ENCODE measurements around the gene RPA1. TPM values are rescaled to one million over a fixed set of nuclear protein-coding genes. Genes with fewer than 3 reads are reported as not detected.
A peak's percentile ranks its signal among the peaks of the same experiment; 100 is the strongest.

RPA1 gene
- polyA plus RNA-seq (ENCODE audit: low read depth in 6 of 6): 10 to 100 TPM; 45.1 to 56.0 (median 50.5) TPM

- no peaks in the 10 kb centered on the region for H3K27me3 Mint-ChIP-seq
- peaks cover 4 to 5% of the 10 kb centered on the region in 2 donors for H3K36me3 Mint-ChIP-seq
- ATAC-seq (ENCODE audit: low read depth in 2 of 2) (peak; percentile 94 to 96), DNase-seq (peak; percentile 90)
- no peaks in the 10 kb centered on the region for H3K9me3 Mint-ChIP-seq
- H3K27ac Mint-ChIP-seq: peak within 1 kb of the TSS; percentile 88 to 98 (median 92)
- peak within 1 kb of the TSS; percentile 84 to 97 (median 94) for H3K4me3 Mint-ChIP-seq
- peaks cover 29 to 44% (median 37%) of the 10 kb centered on the region in 3 donors for H3K4me1 Mint-ChIP-seq
These were observed at the start of gene RPA1, which contains the start of gene SMYD4 for GRCh38 chr17:1829592-1830257. TSS of gene RPA1 (plus strand) at chr17:1830005. CDS start at chr17:1830094, 89 bp downstream. TSS of gene SMYD4 (minus strand) at chr17:1829902. CDS start at chr17:1827994, 1,908 bp downstream.

GRCh38 chr17:1782171-1782567 lies 47.6 kb upstream of the RPA1 start:
- Mint-ChIP-seq H3K36me3 (peaks cover 0 to 15% of the 10 kb centered on the region in 2 donors), H3K4me3 (peak overlapping the region in 7 of 8 donors; percentile 24 to 87 (median 81)), H3K27me3 (no peaks in the 10 kb centered on the region), H3K4me1 (peaks cover 19 to 36% (median 28%) of the 10 kb centered on the region in 3 donors), H3K27ac (peak overlapping the region; percentile 85 to 99 (median 96)), H3K9me3 (no peaks in the 10 kb centered on the region)
- DNase-seq (no peak), ATAC-seq (ENCODE audit: low read depth in 2 of 2) (no peak)

- peak overlapping the region; percentile 61 to 87 (median 82) for H3K4me3 Mint-ChIP-seq
- H3K27me3 Mint-ChIP-seq: no peaks in the 10 kb centered on the region
- H3K4me1 Mint-ChIP-seq: peaks cover 19 to 36% (median 28%) of the 10 kb centered on the region in 3 donors
- DNase-seq: no peak
- no peaks in the 10 kb centered on the region for H3K9me3 Mint-ChIP-seq
- peak overlapping the region; percentile 96 to 99 (median 97) for H3K27ac Mint-ChIP-seq
- peak; percentile 24 to 26 for ATAC-seq (ENCODE audit: low read depth in 2 of 2)
- peaks cover 0 to 19% of the 10 kb centered on the region in 2 donors for H3K36me3 Mint-ChIP-seq
These were observed 46.5 kb upstream of the RPA1 start for GRCh38 chr17:1783271-1783670.

GRCh38 chr17:1783834-1784611 lies 45.8 kb upstream of the RPA1 start:
- peaks cover 0 to 19% of the 10 kb centered on the region in 2 donors for H3K36me3 Mint-ChIP-seq
- DNase-seq (peak; percentile 66), ATAC-seq (ENCODE audit: low read depth in 2 of 2) (peak; percentile 89 to 90)
- H3K9me3 Mint-ChIP-seq: no peaks in the 10 kb centered on the region
- H3K27ac Mint-ChIP-seq: peak overlapping the region; percentile 96 to 99 (median 97)
- H3K4me3 Mint-ChIP-seq: peak overlapping the region; percentile 61 to 87 (median 82)
- peaks cover 19 to 36% (median 28%) of the 10 kb centered on the region in 3 donors for H3K4me1 Mint-ChIP-seq
- H3K27me3 Mint-ChIP-seq: no peaks in the 10 kb centered on the region

GRCh38 chr17:1785930-1786329 lies 43.9 kb upstream of the RPA1 start:
- Mint-ChIP-seq H3K27me3 (no peaks in the 10 kb centered on the region), H3K9me3 (no peaks in the 10 kb centered on the region), H3K27ac (peak overlapping the region in 3 of 6 donors; percentile 11 to 44 (median 36)), H3K4me1 (peaks cover 19 to 33% (median 28%) of the 10 kb centered on the region in 3 donors), H3K4me3 (no peak overlapping the region), H3K36me3 (peaks cover 0 to 19% of the 10 kb centered on the region in 2 donors)
- ATAC-seq (ENCODE audit: low read depth in 2 of 2): no peak
- DNase-seq: no peak

GRCh38 chr17:1786708-1787107 lies 43.1 kb upstream of the RPA1 start:
- ATAC-seq (ENCODE audit: low read depth in 2 of 2): no peak
- H3K27ac Mint-ChIP-seq: peak overlapping the region in 2 of 6 donors; percentile 46 to 79

GRCh38 chr17:1787301-1787902 lies 42.4 kb upstream of the RPA1 start:
- Mint-ChIP-seq H3K4me3 (no peak overlapping the region), H3K9me3 (no peaks in the 10 kb centered on the region), H3K27me3 (no peaks in the 10 kb centered on the region), H3K27ac (no peak overlapping the region), H3K4me1 (peaks cover 16 to 21% (median 20%) of the 10 kb centered on the region in 3 donors), H3K36me3 (peaks cover 0 to 19% of the 10 kb centered on the region in 2 donors)
- ATAC-seq (ENCODE audit: low read depth in 2 of 2) (no peak), DNase-seq (no peak)

More at GRCh38 chr17:1786708-1787107, 43.1 kb upstream of the RPA1 start:
- Mint-ChIP-seq H3K4me1 (peaks cover 19 to 28% (median 27%) of the 10 kb centered on the region in 3 donors), H3K9me3 (no peaks in the 10 kb centered on the region), H3K36me3 (peaks cover 0 to 19% of the 10 kb centered on the region in 2 donors), H3K4me3 (no peak overlapping the region), H3K27me3 (no peaks in the 10 kb centered on the region)
- no peak for DNase-seq

- Mint-ChIP-seq H3K4me1 (no peaks in the 10 kb centered on the region), H3K9me3 (no peaks in the 10 kb centered on the region), H3K4me3 (no peak overlapping the region), H3K36me3 (peaks cover 0 to 25% of the 10 kb centered on the region in 2 donors), H3K27me3 (no peaks in the 10 kb centered on the region), H3K27ac (peak overlapping the region in 1 of 6 donors; percentile 38)
- DNase-seq (no peak), ATAC-seq (ENCODE audit: low read depth in 2 of 2) (no peak)
These were observed 39.9 kb upstream of the RPA1 start for GRCh38 chr17:1789936-1790335.

GRCh38 chr17:1792495-1793446 lies 37.0 kb upstream of the RPA1 start:
- DNase-seq (no peak), ATAC-seq (ENCODE audit: low read depth in 2 of 2) (no peak)
- Mint-ChIP-seq H3K4me1 (peaks cover 0 to 4% (median 0%) of the 10 kb centered on the region in 3 donors), H3K4me3 (no peak overlapping the region), H3K27me3 (no peaks in the 10 kb centered on the region), H3K27ac (peak overlapping the region in 1 of 6 donors; percentile 29), H3K9me3 (no peaks in the 10 kb centered on the region), H3K36me3 (peaks cover 0 to 14% of the 10 kb centered on the region in 2 donors)

- DNase-seq (no peak), ATAC-seq (ENCODE audit: low read depth in 2 of 2) (no peak)
- Mint-ChIP-seq H3K4me1 (peaks cover 0 to 4% (median 0%) of the 10 kb centered on the region in 3 donors), H3K36me3 (peaks cover 0 to 14% of the 10 kb centered on the region in 2 donors), H3K27me3 (no peaks in the 10 kb centered on the region), H3K4me3 (no peak overlapping the region), H3K27ac (no peak overlapping the region), H3K9me3 (no peaks in the 10 kb centered on the region)
These were observed 36.4 kb upstream of the RPA1 start for GRCh38 chr17:1793447-1793806.

GRCh38 chr17:1796800-1797199 lies 33.0 kb upstream of the RPA1 start:
- Mint-ChIP-seq H3K9me3 (no peaks in the 10 kb centered on the region), H3K4me1 (peaks cover 0 to 4% (median 0%) of the 10 kb centered on the region in 3 donors), H3K4me3 (no peak overlapping the region), H3K36me3 (peaks cover 0 to 14% of the 10 kb centered on the region in 2 donors), H3K27me3 (no peaks in the 10 kb centered on the region), H3K27ac (peak overlapping the region in 2 of 6 donors; percentile 3 to 42)
- DNase-seq (no peak), ATAC-seq (ENCODE audit: low read depth in 2 of 2) (no peak)

- Mint-ChIP-seq H3K27ac (peak overlapping the region in 2 of 6 donors; percentile 3 to 53), H3K9me3 (no peaks in the 10 kb centered on the region), H3K4me3 (no peak overlapping the region), H3K36me3 (peaks cover 0 to 14% of the 10 kb centered on the region in 2 donors), H3K4me1 (peaks cover 0 to 4% (median 0%) of the 10 kb centered on the region in 3 donors), H3K27me3 (no peaks in the 10 kb centered on the region)
- no peak for ATAC-seq (ENCODE audit: low read depth in 2 of 2)
- DNase-seq: no peak
These were observed 32.5 kb upstream of the RPA1 start for GRCh38 chr17:1797323-1797722.
